GM18511 (cell line): ENCODE measurements around the gene RPRM.
"Not testable (repeated sequence)": the region's sequence is repeated elsewhere in the genome, so short reads cannot be mapped to it uniquely, and the experiment has no call there.

Experiments used
- ATAC-seq: cut with Tn5 transposase; IDR thresholded peaks from one replicate; pipeline ENCODE4 v1.9.1; 2021; ENCODE audit warnings: mild to moderate bottlenecking, moderate library complexity; ENCODE audit not compliant: unreplicated experiment

Gene RPRM

GRCh38 chr2:153478289-153479261, at the start of gene RPRM:
RPRM (minus strand) TSS chr2:153478762; CDS start chr2:153478565, 197 bp downstream.
- ATAC-seq = peak; percentile 91

- peak; percentile 62 for ATAC-seq
These were observed 40.8 kb upstream of the RPRM start for GRCh38 chr2:153519257-153519875.

- no peak for ATAC-seq
These were observed 33.8 kb upstream of the RPRM start for GRCh38 chr2:153512331-153512730.

- ATAC-seq = no peak
These were observed 32.4 kb upstream of the RPRM start for GRCh38 chr2:153510996-153511395.

- ATAC-seq = no peak
These were observed 30.6 kb upstream of the RPRM start for GRCh38 chr2:153509133-153509532.

- not testable (repeated sequence) for ATAC-seq
These were observed 27.9 kb upstream of the RPRM start for GRCh38 chr2:153506499-153506898.

- ATAC-seq = no peak
These were observed 20.9 kb upstream of the RPRM start for GRCh38 chr2:153499439-153499838.

GRCh38 chr2:153497938-153498629, 19.5 kb upstream of the RPRM start:
- no peak for ATAC-seq

GRCh38 chr2:153495725-153496124, 17.2 kb upstream of the RPRM start:
- ATAC-seq = no peak

- peak; percentile 56 for ATAC-seq
These were observed 9.5 kb upstream of the RPRM start for GRCh38 chr2:153488072-153488471.

GRCh38 chr2:153487448-153487847, 8.9 kb upstream of the RPRM start:
- ATAC-seq = no peak

GRCh38 chr2:153479573-153479972, 1.0 kb upstream of the RPRM start:
- no peak for ATAC-seq

GRCh38 chr2:153477636-153478288, 800 bp downstream of the RPRM start:
- ATAC-seq = no peak

- ATAC-seq = no peak
These were observed 1.5 kb downstream of the RPRM start for GRCh38 chr2:153476816-153477635.

GRCh38 chr2:153476491-153476815, 2.1 kb downstream of the RPRM start:
- ATAC-seq = no peak

GRCh38 chr2:153474876-153475435, 3.6 kb downstream of the RPRM start:
- no peak for ATAC-seq

GRCh38 chr2:153474407-153474806, 4.2 kb downstream of the RPRM start:
- ATAC-seq = no peak

GRCh38 chr2:153470867-153471266, 7.7 kb downstream of the RPRM start:
- no peak for ATAC-seq

- no peak for ATAC-seq
These were observed 14.2 kb downstream of the RPRM start for GRCh38 chr2:153464395-153464794.

GRCh38 chr2:153462338-153462859, 16.2 kb downstream of the RPRM start:
- no peak for ATAC-seq
